ENCODE measurements around the gene SMARCA4.
"Not testable (repeated sequence)": the region's sequence is repeated elsewhere in the genome, so short reads cannot be mapped to it uniquely, and the experiment has no call there.

SMARCA4 gene

DNA sequence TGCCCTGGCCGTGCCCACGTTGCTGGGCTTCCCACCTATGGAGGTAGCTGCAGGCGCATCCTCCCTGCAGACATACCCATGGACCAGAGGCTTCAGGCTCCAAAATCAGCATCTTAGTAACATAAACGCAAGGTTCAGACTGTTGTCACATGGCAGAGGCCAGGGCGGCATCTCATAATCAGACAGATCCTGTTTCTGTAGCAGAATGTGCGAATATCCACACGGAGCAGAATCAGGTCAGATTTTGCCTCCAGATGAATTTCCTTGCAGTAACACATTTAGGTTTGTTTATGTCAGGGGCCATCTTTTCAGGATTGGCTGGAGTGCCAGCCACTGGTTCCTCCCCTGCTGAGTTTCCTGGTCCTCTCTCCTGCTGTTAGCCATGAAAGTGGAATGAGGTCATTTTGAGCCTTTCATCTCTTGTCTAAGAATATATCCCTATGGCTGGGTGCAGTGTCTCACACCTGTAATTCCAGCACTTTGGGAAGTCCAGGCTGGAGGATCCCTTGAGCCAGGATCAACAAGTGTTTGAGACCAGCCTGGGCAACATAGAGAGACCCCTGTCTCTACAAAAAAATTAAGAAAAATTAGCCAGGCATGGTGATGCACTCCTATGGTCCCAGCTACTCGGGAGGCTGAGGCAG, 20.5 kb downstream of the SMARCA4 start:
- no peak for DNase-seq

DNA sequence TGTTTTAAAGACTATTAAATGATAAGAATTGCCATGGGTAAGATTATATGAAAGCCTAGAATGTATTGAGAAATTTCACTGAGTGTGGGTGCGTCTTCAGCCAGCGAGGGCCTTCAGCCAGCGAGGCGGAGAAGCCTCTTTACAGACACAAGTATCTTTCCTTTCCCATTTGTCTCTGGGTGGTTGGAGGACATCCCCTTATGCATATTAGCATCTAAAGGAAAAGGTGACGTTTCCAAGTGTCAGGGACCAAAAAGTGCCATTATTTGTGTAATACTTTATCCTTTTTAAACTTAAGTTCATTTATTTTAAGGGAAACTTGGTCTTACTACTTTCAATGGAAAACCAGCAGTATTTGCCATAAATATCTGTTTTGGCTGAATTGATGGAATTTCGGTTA, 22.2 kb downstream of the SMARCA4 start:
- DNase-seq = no peak

DNA sequence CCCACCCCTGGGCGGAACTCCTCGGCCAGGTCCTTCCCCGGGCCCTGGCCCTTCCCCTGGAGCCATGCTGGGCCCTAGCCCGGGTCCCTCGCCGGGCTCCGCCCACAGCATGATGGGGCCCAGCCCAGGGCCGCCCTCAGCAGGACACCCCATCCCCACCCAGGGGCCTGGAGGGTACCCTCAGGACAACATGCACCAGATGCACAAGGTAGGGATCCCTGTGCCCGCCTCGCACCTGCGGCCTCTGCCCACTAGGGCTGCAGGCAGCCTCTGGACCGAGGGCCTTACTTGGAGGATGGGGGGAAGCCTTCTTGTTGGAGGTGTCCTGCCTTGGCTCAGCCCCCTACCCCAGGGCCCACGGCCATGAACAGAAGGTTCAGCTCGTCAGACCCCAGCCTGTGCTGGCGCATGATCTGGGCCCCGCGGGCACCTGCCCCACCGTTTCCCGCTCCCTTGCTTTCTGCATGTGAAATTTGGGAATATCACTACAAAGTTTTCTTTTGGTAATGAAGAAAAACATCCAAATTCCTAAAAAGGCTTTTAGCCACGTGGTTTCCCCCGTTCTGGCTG, 23.4 kb downstream of the SMARCA4 start:
- DNase-seq = no peak

DNA sequence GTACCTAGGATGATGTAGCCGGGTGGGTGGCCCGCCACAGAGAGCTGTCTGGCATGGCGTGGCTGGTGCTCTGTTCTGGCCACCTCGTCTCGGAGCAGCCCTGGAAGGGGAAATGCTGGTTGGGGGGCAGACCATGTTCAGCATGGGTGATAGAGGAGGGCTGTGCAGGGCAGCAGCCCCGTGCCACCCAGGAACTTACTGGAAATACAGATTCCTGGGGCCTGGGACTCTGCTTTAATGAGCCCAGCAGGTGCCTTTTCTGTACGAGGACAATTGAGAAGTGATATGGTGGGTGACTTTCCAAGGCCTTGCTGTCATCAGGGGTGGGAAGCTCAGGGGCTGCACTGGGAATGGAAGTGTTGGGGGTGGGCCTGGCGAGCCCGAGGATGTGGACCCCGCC, 24.7 kb downstream of the SMARCA4 start:
- DNase-seq = no peak

DNA sequence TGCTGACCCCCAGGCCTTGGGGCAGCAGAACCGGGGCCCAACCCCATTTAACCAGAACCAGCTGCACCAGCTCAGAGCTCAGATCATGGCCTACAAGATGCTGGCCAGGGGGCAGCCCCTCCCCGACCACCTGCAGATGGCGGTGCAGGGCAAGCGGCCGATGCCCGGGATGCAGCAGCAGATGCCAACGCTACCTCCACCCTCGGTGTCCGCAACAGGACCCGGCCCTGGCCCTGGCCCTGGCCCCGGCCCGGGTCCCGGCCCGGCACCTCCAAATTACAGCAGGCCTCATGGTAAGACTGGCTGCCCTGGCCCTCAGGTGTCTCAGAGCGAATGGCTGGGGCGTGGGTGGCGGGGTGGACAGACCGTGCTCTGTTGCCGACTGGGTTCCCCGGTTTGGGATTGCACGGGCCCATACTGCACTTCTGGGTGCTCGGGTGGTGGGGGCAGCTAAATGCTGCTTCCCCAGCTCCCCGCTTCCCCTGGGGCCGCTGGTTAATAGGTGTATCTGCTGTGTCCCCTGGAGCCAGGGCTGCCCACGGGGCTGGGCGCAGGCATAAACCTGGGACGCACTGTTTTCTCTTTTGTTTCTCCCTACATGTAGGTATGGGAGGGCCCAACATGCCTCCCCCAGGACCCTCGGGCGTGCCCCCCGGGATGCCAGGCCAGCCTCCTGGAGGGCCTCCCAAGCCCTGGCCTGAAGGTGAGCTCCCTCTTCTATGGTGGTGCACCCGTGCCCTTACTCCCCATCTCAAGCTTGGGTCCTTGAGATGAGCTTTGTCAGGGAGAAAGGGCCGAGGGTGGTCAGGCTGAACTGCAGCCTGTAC, 25.7 kb downstream of the SMARCA4 start:
- DNase-seq = no peak

DNA sequence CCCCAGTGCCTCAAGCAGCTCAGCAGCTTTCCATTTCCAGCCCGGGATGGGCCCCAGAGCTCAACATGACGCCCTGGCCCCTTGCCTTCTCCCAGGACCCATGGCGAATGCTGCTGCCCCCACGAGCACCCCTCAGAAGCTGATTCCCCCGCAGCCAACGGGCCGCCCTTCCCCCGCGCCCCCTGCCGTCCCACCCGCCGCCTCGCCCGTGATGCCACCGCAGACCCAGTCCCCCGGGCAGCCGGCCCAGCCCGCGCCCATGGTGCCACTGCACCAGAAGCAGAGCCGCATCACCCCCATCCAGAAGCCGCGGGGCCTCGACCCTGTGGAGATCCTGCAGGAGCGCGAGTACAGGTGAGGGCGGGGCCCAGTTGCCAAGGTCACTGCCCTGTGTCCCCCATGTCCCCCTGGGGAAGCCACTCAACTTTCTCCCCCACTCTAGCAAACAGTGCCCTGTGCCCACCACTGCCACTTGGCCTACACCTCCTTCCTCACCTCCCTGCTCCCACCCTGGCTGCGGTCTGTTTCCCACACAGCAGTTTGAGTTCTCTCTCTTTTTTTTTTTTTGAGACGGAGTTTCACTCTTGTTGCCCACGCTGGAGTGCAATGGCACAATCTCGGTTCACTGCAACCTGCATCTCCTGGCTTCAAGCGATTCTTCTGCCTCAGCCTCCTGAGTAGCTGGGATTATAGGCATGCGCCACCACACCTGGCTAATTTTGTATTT, 26.9 kb downstream of the SMARCA4 start:
- DNase-seq = no peak

DNA sequence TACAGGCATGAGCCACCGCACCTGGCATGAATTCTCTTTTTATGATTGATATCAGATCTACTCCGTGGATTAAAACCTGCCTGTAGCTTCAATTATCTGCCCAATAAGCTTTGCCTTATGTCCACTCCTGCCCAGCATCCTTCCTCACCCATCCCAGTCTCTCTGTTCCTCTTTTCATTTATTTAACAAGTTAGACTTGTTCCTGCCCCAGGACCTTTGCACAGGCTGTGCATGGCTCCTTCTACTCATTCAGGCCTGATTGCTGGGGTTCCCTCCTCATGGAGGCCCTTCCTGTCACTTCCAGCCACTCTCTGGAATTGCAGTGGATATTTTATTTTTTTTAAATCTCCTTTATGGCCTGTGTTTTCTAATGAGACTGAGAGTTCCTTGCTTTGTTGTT, 27.6 kb downstream of the SMARCA4 start:
- no peak for DNase-seq

DNA sequence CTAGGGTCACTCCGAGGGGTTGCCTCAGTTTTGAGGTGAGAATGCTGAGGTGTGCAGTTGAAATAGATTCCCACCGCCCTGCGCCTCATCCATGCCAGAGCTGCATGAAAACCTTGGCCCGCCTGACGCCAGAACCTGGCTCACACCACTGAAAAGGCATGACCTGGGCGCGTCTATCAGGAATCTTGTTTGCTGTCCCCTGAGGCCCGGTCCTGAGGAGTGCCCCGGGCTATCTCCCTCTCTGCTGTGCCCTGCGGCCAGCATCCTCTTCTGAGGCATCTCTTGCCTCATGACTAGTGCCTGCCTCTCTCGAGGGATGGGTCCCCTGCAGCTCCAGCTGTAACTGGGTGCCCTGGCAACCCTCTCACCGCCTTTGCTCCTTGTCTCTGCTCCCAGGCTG, 28.1 kb downstream of the SMARCA4 start:
- no peak for DNase-seq

DNA sequence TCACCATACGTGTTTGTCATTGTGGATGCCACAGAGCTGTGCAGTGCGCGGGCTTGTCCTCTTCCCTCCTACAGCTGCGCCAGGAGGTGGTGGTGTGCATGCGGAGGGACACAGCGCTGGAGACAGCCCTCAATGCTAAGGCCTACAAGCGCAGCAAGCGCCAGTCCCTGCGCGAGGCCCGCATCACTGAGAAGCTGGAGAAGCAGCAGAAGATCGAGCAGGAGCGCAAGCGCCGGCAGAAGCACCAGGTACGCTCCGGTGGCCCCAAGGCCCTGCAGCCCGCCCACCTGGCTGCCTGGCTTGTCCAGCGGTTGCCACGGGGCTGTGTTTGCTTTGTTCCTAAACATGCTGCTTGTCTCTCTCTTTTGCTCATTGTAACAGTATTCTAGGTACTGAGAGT, 30.2 kb downstream of the SMARCA4 start:
- no peak for DNase-seq

DNA sequence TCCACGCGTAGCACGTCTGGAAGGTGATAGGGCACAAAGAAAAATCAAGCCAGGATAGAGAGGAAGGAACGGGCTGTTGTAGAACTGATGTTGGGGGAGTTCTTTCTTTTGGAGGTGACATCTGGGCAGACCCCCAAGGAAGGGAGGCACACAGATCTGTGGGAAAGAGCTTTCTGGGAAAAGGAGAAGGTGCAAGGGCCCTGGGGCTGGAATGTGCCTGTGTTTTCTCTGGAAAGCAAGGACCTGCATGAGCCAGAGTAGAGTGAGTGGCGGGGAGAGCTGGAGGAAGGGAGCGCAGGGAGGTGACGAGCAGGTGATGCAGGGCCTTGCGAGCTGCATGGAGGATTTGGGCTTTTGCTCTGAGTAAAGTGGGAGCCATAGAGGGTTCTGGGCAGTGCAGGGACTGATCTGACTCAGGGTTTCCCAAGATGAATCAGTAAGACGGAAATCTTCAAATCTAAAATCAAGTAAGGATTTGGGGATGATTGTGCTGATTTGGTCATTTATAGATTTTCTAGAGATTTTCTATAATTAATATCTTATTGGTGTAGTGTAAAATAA, 30.8 kb downstream of the SMARCA4 start:
- no peak for DNase-seq

DNA sequence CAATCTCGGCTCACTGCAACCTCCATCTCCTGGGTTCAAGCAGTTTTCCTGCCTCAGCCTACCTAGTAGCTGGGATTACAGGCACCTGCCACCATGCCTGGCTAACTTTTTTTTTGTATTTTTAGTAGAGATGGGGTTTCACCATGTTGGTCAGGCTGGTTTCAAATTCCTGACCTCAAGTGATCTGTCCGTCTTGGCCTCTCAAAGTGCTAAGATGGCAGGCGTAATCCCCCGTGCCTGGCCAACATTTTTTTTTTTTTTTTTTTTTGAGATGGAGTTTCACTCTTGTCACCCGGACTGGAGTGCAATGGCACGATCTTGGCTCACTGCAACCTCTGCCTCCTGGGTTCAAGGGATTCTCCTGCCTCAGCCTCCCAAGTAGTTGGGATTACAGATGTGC, 31.3 kb downstream of the SMARCA4 start:
- not testable (repeated sequence) for DNase-seq

DNA sequence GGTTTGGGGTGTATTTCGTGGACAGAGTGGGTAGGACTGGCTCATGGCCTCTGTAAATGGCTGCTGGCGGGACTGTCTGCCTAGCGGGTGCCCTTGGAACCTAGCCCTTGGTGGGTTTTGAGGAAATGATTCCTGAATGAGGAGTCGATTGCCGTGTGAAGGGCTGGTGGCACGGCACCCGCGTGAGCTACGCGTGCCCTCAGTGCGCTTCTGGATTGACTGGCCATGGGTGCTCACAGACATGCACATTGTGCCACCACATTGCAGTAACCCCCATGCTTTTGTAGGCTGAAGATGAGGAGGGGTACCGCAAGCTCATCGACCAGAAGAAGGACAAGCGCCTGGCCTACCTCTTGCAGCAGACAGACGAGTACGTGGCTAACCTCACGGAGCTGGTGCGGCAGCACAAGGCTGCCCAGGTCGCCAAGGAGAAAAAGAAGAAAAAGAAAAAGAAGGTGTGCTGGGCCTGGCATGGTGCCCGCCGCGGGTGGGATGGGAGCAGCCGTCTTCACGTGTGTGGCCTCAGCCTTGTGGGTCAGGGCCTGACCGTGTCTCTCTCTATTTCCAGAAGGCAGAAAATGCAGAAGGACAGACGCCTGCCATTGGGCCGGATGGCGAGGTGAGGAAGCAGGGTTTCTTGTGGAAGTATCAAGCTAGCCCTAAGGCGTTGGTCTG, 35.2 kb downstream of the SMARCA4 start:
- no peak for DNase-seq

DNA sequence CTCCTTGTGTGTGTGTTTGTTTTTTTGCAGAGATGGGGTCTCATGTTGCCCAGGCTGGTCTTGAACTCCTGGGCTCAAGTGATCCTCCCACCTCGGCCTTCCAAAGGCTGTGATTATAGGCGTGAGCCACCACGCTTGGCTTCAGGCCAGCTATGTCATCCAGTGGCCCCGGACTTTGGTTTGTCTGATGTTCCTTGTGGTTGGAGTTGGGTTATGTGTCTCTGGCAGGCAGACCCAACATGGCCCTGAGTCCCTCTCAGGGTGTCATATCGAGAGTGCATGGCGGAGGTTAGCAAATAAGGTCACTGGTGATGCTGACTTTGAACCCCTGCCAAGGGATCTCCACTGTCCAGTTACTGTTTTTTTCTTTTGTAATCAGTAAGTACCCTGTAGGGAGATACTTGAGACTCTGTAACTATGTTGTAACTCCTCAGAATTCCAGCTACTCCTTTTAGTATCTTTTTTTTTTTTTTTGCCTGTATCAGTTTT, 37.3 kb downstream of the SMARCA4 start:
- DNase-seq = no peak

DNA sequence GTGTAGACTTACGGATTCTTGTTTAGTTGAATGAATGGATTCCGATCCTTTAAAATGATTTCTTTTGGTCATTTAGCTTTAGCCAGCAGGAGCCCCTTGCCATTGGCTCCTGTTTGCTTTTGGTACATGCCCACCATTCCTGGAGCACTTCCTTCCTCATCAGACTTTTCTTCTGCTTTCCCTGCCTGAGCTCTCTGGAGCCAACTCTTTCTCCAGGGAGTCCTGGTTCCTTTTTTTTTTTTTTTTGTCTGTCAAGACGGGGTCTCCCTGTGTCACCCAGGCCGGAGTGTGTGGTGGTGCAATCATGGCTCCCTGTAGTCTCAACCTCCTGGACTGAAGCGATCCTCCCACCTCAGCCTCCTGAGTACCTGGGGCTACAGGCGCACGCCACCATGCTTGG, 37.8 kb downstream of the SMARCA4 start:
- no peak for DNase-seq

DNA sequence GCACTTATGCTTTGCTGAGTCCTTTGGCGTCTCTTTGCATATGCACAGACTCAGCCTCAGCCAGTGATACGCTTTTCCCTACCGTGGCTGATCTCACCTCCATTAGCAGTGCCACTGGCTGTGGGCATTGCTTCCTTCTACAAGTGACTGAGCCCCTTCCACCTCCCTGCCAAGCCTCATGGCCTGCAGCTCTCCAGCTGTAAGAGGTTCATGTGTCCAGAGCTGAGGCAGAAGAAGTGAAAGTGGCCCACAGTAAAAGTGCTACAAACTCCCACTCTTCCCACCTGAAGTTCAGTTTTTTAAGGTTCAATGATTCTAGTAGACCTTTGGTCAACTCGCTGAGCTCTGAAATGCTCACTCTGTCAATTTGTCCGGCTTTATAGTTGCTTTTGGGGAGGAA, 44.7 kb downstream of the SMARCA4 start:
- DNase-seq = no peak

DNA sequence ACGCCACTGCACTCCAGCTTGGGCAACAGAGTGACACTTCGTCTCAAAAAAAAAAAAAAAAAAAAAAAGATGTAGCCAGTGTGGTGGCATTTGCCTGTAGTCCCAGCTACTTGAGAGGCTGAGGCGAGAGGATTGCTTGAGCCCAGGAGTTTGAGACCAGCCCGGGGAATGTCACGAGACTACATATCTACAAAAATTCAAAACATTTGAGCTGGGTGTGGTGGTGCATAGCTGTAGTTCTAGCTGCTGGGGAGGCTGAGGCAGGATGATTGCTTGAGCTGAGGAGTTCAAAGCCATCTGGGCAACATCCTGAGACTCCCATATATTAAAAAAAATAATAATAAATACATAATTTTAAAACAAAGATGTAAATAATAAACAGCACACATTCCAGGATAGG, 46.6 kb downstream of the SMARCA4 start:
- no peak for DNase-seq

DNA sequence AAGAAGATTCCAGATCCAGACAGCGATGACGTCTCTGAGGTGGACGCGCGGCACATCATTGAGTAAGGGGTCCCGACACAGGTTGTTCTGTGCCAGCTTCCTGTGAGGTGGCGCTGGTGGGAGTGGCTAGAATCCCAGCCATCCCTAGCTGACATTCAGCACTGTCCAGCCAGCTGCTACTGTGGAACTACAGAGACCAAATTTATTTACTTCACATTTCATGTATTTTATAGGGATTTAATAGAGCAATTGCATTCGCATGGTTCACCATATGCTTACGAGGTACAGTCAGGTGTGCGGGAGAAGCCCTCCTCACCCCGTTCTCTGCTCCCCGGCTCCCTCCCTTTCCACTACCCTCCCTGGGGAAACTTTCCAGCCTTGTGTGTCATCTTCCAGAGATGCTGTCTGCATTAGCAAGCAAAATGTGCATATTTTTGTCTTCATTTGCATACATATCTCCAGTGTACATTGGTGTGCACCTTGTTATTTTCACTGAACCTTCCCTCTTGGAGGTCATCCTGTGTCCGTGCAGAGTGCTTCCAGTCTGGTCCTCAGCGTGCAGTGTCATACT, 47.2 kb downstream of the SMARCA4 start:
- no peak for DNase-seq

DNA sequence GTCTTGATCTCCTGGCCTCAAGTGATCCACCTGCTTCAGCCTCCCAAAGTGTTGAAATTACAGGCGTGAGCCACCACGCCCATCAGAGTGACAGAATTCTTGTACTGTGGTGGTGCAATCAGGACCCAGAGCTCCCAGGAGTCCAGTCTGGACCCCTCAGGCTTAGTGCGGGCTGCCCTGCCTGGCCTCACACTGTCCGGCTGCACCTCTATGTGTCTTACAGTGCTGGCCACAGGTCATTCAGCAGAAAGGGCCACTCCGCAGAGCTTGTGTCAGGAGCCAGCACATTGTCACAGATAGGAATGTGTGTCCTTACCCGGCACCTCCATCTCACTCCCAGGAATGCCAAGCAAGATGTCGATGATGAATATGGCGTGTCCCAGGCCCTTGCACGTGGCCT, 49.2 kb downstream of the SMARCA4 start:
- no peak for DNase-seq

DNA sequence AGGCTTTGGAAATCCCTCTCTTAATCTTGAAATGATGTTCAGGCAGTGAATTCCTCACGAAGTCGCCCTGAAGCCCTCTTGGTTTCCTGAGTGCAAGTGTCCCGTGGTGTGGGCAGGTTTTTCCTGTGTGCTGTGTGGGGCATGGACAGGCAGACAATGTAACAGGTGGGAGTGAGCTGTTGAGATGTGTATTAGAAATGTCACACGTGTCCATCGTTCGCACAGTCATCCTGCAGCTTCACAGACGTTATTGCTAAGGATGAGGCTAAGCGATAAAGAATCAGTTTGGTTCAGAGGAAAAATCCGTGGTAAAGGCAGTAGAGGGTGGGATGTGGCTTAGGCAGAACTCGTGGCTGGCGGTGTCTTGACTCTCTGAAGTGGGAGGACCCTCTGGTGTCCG, 51.7 kb downstream of the SMARCA4 start:
- no peak for DNase-seq

DNA sequence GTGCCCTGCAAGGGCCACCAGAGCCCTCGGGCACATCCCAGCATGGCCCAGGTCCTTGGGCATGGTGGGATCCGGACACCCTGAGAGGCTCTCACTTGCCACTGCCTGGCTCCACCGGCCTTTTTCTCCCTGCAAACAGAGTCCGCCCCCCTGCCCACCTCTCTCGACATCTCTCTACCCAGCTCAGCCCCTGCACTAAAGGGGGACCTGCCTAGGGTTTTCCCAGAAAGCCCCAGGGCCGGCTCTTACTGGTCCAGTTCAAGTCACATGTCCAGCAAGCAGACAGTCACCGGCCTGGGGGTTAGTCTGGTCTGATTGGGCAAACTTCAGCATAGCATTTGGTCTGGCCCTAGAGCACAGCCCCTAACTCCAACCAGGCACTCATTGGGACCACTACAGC, 52.9 kb downstream of the SMARCA4 start:
- no peak for DNase-seq

DNA sequence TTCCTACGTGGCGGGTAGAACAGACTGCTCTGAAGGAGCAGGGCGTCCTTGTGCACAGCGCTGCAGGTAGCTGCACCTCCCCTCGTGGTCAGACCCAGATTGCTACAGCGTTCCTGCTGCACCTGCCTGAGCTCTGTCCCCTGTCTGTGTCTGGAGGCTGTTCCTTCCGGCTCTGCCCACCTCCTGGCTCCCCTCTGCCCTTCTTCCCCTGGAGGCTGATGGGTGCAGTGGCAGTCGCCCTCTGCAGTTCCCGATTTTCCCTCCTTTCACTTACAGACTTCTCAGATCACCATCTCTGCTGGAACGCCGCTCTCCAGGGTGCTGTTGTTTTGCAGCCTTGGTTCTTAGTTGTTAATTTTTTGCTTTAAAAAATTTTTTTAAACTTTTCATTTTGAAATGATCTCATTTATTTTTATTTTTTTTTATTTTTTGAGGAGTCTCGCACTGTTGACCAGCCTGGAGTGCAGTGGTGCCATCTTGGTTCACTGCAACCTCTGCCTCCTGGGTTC, 53.6 kb downstream of the SMARCA4 start:
- DNase-seq = no peak

DNA sequence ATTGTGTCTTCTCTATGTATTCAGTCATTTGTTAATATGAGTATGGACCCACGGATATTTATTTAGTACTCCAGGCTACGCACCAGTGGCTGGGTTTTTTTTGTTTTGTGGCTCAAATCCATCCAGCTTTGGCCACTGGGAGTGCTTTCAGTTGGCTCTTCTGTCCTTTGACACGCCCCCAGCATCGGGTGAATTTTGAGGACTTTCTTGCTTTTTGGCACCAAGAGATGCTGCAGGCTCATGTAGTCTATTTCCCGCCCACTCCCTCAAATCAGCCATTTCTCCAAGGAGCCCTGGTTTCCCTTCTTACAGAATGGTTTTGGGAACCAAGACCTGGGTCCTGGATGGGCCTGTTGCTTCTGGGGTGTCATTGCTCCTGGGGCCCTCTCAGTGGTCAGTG, 55.8 kb downstream of the SMARCA4 start:
- DNase-seq = no peak
